Spleen (tissue), 7 donors: ENCODE data around the gene IGHMBP2.

ENCODE experiments used
- CTCF ChIP-seq, 11 experiments: fragments of 200-600 bp in 7 of 11; fragments of 450-650 bp in 4 of 11; sonication (generic) in 4 of 11; IDR thresholded peaks in 8 of 11; conservative IDR thresholded peaks in 3 of 11; 1 replicate in 7 of 11; 2 replicates in 4 of 11; pipeline versions ENCODE4 v1.4.0 to v1.8.0; 2016 to 2021; ENCODE audit warnings: antibody characterized with exemption in 11 of 11, inconsistent platforms in 4 of 11, mild to moderate bottlenecking in 1 of 11
- POLR2A ChIP-seq, 3 donors: fragments of 450-650 bp; IDR thresholded peaks; one replicate each; pipeline ENCODE4 v1.5.1; 2017; ENCODE audit warnings: antibody characterized with exemption in 3 of 3, mild to moderate bottlenecking in 1 of 3
- donor health status: DM: no; HTN: no; CAD: no; lungs with moderate emphysema.
- donor health status: DM: no; HTN: no; CAD: no.
- donor health status: DM: no; HTN: no; CAD: no.

DNA sequence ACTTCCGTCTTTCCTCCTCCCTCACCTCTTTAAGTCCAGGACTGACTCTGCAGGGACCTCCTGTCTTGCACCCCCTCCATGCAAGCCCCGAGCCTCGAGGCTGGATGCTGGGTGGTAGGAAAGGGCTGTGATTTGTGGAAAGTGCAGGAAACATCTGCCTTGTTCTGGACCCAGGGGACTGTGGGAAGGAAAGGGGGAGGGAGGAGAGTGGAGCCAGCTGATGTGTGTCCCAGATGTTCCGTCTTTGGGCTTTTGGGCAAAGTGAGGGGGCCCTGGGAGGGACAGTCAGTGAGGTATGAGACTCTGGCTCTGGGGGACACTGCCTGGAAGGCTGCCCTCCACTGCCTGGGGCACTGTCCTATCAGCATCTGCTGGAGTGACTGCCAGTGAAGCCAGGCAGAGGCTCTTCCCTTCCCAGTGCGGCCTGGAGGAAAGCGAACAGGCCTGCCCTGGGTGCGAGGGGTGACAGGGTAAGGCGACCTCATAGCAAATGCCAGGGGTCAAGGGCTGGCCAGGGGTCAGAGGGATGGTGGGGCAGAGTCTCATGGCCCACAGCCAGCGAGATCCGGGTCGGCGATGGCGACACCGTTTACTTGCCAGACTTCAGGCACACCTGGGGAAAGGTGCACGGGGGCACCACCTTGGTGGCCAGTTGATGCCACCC lies 75.4 kb downstream of the IGHMBP2 start:
- TF ChIP-seq CTCF (IDR thresholded peaks at IDR 0.05 in 8 of 11, conservative IDR thresholded peaks at IDR 0.05 in 3 of 11) = no peak
- no peak for TF ChIP-seq POLR2A (IDR thresholded peaks at IDR 0.05)
